LoVo (cell line): ENCODE results near the gene NXF1.
"Not testable (repeated sequence)": the region's sequence is repeated elsewhere in the genome, so short reads cannot be mapped to it uniquely, and the experiment has no call there.

Source experiments
- DNase-seq: peaks from one replicate; pipeline ENCODE4 v3.0.0-alpha.2; 2016; ENCODE audit warnings: low spot score

The NXF1 gene

GRCh38 chr11:62832336-62833234 is 27.3 kb upstream of the NXF1 start, which contains the start of gene TEX54:
TSS of gene TEX54 (minus strand) at chr11:62832841.
- no peak for DNase-seq

- peak; percentile 99 for DNase-seq
These were observed 26.5 kb upstream of the NXF1 start, which contains the start of gene STX5 for GRCh38 chr11:62831520-62832335. TSS of gene STX5 (minus strand) at chr11:62832051. CDS start at chr11:62831243, 808 bp downstream.

GRCh38 chr11:62830904-62831519 is 25.8 kb upstream of the NXF1 start:
- DNase-seq: no peak

GRCh38 chr11:62828130-62828529 is 22.9 kb upstream of the NXF1 start:
- not testable (repeated sequence) for DNase-seq

GRCh38 chr11:62823677-62824076 is 18.4 kb upstream of the NXF1 start:
- DNase-seq: no peak

DNA sequence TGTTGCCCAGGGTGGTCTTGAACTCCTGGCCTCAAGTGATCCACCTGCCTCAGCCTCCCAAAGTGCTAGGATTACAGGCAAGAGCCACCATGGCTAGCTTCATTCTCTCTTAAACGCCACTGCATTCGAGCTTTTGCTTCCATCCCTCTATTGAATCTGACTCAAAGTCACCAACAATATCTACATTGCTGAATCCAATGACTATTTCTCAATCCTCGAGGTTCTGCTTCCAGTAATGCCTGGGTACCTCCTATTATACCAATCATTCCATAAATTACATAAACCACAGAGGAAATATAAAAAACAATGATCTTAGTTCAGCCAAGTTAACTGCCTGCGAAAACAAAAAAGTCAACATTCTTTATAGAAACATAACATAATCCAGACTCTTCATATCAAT is 11.9 kb upstream of the NXF1 start:
- no peak for DNase-seq

DNA sequence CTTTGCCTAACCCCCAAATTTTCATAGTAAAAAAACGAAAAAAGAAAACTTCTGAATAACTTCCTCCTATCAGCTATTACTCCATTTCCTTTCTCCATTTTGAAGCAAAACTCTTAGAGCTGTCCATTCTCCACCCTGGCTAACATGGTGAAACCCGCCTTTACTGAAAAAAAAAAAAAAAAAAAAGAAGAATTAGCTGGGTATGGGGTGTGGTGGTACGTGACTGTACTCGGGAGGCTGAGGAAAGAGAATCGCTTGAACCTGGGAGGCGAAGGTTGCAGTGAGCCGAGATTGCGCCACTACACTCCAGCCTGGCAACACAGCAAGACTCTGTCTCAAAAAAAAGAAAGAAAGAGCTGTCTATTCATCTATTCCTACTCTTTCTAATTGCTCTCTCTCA is 11.3 kb upstream of the NXF1 start:
- DNase-seq: no peak

GRCh38 chr11:62811659-62812058 is 6.4 kb upstream of the NXF1 start:
- no peak for DNase-seq

DNA sequence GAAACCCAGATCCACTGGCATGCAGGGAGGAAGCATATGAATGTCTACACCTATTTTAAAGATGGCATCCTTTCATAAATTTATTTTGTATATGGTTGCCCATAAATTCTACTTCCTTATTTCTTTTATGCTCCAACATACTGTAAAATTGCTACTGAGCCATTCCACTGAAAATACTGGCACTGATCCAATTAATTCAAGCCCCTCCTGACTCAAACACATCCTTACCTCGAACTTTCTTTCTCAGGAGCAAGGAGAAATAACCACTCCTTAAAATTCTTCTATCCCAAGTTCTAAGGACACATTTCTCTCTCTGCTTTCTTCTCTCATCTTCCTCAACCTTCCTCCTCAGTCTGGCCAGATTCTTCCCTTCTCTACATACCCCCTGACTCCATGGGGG is 5.5 kb upstream of the NXF1 start:
- no peak for DNase-seq

DNA sequence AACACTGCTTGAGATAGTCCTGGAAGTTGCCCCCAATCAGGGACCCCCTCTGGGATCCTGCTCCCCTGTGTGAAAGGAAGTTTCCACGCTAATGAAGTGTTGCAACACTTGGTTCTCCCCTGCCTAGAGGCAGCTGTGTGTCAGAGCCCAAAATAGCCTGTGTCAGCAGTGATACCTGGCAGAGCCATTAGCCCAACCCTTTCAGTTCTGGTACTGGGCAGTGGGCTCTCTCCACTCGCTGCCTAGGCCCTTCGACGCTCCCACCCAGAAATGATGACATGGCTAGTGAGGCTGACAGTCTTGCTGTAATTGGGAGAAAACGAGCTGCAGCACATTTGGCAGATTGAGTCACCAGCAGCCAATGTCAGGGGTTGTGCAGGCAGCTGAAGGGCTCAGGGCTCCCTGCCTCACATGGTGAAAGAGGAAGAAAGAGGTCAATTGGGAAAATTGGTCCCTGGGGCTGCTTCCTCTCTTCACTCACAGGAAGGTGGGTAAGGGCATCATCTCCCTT is 1.4 kb upstream of the NXF1 start:
- no peak for DNase-seq

- no peak for DNase-seq
These were observed 761 bp upstream of the NXF1 start for GRCh38 chr11:62805961-62806441.

DNA sequence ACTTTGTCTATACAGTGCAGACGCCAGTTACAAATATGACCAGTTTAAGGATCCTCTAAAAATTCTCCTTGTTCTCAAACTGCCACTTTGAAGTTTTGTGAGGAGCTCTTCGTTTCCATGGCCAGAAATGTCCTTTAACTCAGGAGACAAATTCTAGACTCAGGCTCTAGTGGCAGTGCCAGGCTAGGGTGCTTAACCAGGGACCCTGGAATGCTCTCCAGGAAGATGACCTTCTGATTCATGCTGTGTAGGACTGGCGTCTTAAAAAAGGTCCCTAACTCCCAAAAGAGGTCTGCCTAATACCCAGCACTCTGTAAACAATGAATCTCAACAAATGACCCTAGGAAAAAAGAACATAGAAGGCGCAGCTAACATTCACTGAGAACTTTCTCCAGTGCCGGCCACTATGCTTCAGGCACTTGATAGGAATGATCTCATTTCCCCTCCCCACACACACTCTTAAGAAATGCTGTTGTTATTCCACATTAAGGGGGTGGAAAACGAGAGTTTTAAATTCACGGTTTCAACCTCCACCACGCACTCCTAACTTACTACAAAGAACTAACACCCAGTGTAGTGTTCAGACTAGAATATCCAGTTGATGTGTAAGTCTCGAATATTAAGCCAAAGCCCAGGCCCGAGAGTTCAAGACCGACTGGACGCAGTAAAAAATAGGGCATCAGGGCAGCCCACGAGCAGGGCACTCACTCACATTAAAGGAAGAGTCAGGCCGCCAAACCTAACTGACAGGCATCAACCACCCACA is 747 bp downstream of the NXF1 start:
- DNase-seq: no peak

GRCh38 chr11:62801071-62801470 is 4.2 kb downstream of the NXF1 start:
- DNase-seq: no peak

- no peak for DNase-seq
These were observed 5.8 kb downstream of the NXF1 start for GRCh38 chr11:62799486-62799885.

GRCh38 chr11:62796281-62796680 is 9.0 kb downstream of the NXF1 start:
- no peak for DNase-seq

DNA sequence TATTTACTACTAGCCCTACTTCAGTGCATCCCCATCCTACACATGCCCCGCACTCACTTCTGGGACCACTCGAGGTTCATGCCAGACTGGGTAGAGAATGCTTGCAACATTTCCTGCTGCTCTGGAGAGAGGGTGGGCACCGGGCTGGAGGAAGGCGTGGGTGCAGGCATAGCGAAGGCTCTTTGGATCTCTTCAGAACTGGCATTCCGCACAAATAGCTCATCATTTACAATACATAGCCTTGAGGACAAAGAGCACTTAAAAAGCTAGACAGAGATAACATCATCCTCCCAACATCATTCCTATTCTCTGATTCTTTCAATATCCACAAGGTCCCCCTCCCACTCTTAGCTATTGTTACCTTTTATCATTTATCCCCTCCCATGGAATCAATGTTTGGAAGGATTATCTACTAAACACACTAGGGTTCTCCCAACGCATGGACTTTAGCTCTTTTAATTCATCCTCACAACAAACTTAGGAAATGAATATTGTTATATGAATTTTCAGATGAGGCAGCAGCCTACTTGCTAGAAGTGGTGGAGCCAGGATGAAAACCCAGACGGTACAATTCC is 11.0 kb downstream of the NXF1 start:
- no peak for DNase-seq

DNA sequence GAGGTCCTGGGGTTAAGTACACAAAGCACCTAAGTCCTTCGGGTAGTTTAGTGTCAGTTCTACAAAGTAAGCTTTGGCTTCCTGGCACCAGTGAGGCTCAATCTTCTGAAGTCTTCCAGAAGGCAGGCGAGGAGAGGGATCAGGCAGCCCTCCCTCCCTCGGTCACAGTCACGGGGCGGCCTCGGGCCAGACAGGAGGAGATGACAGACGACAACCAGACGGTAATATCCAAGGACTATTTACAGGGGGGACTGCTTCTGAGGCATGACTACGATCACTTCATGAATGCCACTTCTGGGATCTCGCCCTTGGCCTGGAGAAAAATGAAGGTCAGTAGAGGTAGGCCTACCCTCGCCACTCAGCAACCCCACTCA is 13.1 kb downstream of the NXF1 start:
- DNase-seq: no peak

- DNase-seq: peak; percentile 87
These were observed 13.6 kb downstream of the NXF1 start, which contains the start of gene TMEM223 for GRCh38 chr11:62791501-62792201. TSS of gene TMEM223 (minus strand) at chr11:62792006. CDS start at chr11:62791994, 12 bp downstream.

- DNase-seq: no peak
These were observed 15.7 kb downstream of the NXF1 start for GRCh38 chr11:62789576-62789975.

DNA sequence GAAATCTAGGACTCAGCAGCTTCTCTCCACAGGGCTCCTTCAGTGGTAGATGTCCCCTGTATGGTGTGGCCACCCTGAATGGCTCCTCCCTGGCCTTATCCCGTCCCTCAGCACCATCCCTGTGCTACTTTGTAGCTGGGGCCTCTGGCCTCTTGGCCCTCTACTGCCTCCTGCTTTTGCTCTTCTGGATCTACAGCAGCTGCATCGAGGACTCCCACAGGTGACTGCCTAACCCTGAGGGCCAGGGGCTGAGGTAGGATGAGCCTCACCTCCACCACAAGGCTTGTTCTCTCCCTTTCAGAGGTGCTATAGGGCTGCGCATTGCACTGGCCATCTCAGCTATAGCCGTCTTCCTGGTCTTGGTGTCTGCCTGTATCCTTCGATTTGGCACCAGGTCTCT is 16.2 kb downstream of the NXF1 start:
- DNase-seq: no peak
